Ectodermal cell (in vitro differentiated cells): ENCODE results near the gene ENKUR.

Experiments used
- H3K27ac ChIP-seq: 2 replicates; pipeline ENCODE4 v1.7.0; 2013; ENCODE audit warnings: mild to moderate bottlenecking, low read depth, low read length; ENCODE audit not compliant: insufficient read depth, poor library complexity, severe bottlenecking
- H3K27me3 ChIP-seq: 2 replicates; pipeline ENCODE4 v1.7.0; 2013; ENCODE audit warnings: mild to moderate bottlenecking, low read length; ENCODE audit not compliant: insufficient read depth, control insufficient read depth, poor library complexity, severe bottlenecking
- H3K36me3 ChIP-seq: one replicate; pipeline ENCODE4 v1.7.0; 2013; ENCODE audit warnings: low read length; ENCODE audit not compliant: control insufficient read depth, insufficient read depth
- H3K4me1 ChIP-seq: one replicate; pipeline ENCODE4 v1.7.0; 2013; ENCODE audit warnings: low read length; ENCODE audit not compliant: control insufficient read depth, insufficient read depth
- H3K4me3 ChIP-seq: 2 replicates; pipeline ENCODE4 v1.7.0; 2013; ENCODE audit warnings: low read depth, low read length, control low read depth; ENCODE audit not compliant: insufficient read depth
- H3K9me3 ChIP-seq: 2 replicates; pipeline ENCODE4 v1.7.0; 2013; ENCODE audit warnings: mild to moderate bottlenecking, low read length, moderate library complexity; ENCODE audit not compliant: control insufficient read depth
- WGBS, 2 experiments: methylation state at CpG; one replicate each; pipeline ENCODE4 v1.1.7; 2013; ENCODE audit warnings: missing lambda C conversion rate in 2 of 2; 5-methylcytosine and 5-hydroxymethylcytosine counted together

Gene ENKUR

DNA sequence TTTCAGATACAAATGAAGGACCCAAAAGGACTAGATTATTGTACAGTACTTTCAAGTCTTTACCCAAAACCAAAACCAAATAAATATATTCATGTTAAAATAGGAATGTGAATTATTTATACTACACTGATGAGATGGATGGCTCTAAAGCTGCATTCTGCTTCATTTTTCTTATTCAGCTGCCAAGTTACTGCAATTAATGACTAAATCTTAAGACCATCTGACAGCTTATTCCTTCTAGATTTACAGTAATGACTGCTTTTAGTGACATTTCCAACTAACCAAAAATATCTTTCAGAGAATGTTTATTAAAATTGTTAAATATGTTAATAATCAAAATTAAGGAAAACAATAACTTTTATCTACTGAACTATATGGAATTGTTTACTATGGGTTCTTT is 20.9 kb downstream of the ENKUR start:
- Histone ChIP-seq H3K27me3 (no peaks in the 10 kb centered on the region), H3K36me3 (no peaks in the 10 kb centered on the region), H3K4me1 (no peaks in the 10 kb centered on the region), H3K4me3 (no peak overlapping the region), H3K9me3 (no peaks in the 10 kb centered on the region), H3K27ac (no peak overlapping the region)

DNA sequence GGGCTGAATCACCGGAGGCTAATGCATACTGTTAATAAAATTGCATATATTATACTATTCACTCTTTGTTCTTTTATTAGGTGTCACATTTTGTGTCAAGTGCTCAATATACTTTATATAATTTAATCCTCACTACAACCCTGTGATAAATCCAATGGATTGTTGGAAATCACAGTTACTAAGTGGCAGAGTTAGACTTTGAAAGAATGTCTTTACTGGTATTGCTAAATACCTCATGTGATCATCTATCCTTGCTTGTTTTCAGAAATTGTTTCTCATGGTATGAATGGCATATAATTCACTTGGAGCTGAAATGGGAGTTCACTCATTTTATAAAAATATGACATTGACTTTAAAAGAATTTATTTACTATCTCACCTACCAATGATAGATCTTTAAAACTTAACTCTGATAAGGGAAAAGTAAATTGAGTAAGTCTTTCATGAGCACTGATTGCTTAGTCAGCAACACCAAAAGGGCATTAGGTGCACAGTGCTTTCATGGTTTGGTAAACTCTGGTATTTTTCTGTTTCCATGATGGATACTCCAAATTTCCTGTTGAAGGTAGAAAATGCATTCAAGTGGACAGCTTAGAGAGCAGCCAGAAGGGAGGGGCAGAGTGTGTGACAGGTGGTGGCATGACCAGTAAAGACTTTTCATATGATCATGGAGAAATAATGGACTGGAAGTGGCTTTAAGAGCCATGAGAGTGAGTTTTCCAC is 22.6 kb downstream of the ENKUR start:
- Histone ChIP-seq H3K36me3 (no peaks in the 10 kb centered on the region), H3K27me3 (no peaks in the 10 kb centered on the region), H3K9me3 (no peaks in the 10 kb centered on the region), H3K4me3 (no peak overlapping the region), H3K4me1 (no peaks in the 10 kb centered on the region), H3K27ac (no peak overlapping the region)
- 100% methylated on average over 1 of the region's 1 CpG; no CpG with 5 or more reads in 1 of the 2 experiments for WGBS, 2 experiments

DNA sequence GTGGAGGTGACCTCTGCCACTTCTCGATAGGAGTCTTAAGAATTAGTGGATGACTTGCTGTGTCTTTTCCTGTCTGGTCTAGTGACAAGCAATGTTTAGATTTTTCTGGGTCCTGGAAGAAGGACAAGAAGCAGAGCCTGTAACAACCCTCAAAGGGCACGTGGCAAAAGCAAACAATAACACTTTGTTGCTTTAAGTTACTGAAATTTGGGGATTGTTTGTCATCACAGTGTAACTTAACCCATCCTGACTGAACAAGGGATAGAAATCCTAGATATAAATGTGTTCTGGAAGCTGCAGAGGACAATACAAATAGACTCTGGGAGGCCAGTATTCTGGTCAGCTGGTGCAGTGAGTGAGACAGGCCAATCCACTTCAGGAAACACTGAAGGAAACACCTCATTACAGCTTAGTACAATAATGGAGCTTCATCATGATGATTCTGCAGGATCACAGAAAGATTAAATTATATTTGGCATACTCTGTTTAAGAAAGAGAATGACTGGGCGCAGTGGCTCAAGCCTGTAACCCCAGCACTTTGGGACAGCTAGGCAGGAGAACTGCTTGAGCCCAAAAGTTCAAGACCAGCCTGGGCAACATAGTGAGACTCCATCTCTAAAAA is 23.3 kb downstream of the ENKUR start:
- Histone ChIP-seq H3K4me3 (no peak overlapping the region), H3K36me3 (no peaks in the 10 kb centered on the region), H3K27me3 (no peaks in the 10 kb centered on the region), H3K9me3 (no peaks in the 10 kb centered on the region), H3K4me1 (no peaks in the 10 kb centered on the region), H3K27ac (no peak overlapping the region)
- whole genome bisulfite sequencing, 2 experiments, result 91 to 96% methylated on average over 3 of the region's 3 CpGs

DNA sequence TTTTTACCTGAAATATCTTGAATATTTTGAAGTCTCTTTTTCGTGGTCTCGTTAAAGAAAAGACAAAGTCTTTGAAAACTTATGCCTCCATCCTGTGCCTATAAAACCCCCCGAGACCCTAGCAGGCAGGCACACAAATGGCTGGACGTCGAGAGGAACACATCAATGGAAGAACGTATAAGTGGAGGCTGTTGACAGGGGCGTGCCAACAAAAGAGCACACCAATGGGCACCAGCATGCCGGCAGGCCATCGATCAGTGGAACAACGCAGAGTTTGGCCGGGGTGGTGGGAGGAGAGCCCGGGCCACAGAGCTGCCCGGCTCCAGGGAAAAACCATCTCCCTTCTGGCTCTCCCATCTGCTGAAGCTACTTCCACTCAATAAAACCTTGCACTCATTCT is 24.7 kb downstream of the ENKUR start:
- Histone ChIP-seq H3K4me1 (no peaks in the 10 kb centered on the region), H3K9me3 (no peaks in the 10 kb centered on the region), H3K27ac (no peak overlapping the region), H3K36me3 (no peaks in the 10 kb centered on the region), H3K27me3 (no peaks in the 10 kb centered on the region), H3K4me3 (no peak overlapping the region)
- 91 to 94% methylated on average over 13 of the region's 13 CpGs for WGBS, 2 experiments

DNA sequence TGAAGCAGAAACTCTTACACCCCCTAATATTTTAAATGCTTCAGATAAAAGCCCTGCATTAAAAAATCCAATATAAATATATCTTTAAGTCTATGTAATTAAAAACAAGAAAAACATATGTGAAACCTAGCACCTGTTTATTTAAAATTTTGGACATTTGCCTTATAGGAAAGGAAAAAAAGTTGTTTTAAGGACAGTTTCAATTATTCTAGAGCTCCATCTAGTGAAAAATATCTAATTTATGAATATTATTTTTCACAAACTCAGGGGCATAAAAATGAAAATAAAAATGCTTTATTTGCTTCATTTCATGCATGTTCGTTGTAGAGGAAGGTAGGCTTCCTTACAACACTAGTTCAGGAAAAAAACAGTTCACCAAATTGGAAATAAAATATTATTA is 26.1 kb downstream of the ENKUR start:
- no peak overlapping the region for H3K27ac ChIP-seq
- H3K36me3 ChIP-seq, result no peaks in the 10 kb centered on the region
- no peaks in the 10 kb centered on the region for H3K9me3 ChIP-seq
- H3K4me3 ChIP-seq, result no peak overlapping the region
- WGBS, 2 experiments, result 100% methylated on average over 1 of the region's 1 CpG; no CpG with 5 or more reads in 1 of the 2 experiments
- no peaks in the 10 kb centered on the region for H3K27me3 ChIP-seq
- H3K4me1 ChIP-seq, result no peaks in the 10 kb centered on the region

DNA sequence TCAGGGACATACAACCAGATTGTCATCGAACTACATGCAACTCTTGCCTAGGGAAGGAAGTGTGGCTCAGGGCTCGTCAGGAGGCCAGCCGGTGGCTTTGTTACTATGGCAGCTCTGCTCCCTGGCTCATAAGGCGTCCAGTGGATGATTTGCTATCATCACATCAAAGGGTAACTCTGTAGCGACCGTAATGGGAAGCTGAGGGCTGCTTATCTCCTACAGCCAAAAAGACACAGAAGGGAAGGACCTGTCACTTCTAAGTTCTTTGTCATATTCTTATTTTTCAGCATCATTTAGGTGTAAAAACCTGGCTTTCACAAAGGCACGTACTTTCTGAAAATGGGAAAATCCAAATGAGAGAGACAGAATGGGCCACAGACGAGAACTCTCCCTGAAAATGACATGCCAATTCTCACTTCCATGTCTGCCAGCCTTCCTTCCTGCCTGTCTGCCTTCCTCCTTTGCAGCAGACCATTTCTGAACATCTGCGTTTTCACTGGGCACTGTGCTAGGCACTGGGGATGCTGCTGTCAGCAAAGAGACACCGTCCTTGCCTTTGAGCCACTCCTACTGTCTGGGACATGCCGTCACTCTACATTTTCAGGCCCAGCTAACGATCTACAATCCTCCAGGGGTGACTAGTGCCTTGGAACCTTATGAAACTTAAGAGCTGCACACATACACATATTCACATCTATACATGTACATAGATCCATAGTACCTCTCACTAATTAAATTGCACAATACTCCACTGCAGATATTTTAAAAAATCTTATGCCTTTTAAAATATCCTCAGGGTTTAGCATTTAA is 26.9 kb downstream of the ENKUR start:
- Histone ChIP-seq H3K9me3 (no peaks in the 10 kb centered on the region), H3K4me3 (no peak overlapping the region), H3K36me3 (no peaks in the 10 kb centered on the region), H3K4me1 (no peaks in the 10 kb centered on the region), H3K27me3 (no peaks in the 10 kb centered on the region), H3K27ac (no peak overlapping the region)
- 87% methylated on average over 12 of the region's 12 CpGs for WGBS, 2 experiments

DNA sequence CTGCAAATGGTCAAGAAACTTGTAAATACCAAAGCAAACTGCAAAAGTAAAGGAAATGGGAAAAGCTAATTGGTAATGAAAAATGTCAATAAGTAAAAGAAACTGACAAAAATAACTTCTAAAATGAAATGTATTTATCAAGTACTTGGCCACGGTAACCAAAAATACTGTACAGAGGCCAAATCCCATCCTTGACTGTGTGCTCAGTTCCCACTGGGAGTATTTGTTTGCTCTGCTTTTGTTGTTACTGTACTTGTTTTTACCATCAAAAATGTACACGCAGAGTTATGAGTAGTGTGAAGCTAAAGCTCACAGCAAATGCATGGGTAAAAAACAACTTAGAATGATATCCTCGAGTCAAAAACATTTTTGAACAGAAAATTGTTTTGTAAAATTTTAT is 31.1 kb downstream of the ENKUR start:
- H3K9me3 ChIP-seq, result no peaks in the 10 kb centered on the region
- H3K4me3 ChIP-seq, result no peak overlapping the region
- H3K4me1 ChIP-seq, result no peaks in the 10 kb centered on the region
- no peaks in the 10 kb centered on the region for H3K36me3 ChIP-seq
- no peaks in the 10 kb centered on the region for H3K27me3 ChIP-seq
- 67 to 100% methylated on average over 1 to 3 of the region's 3 CpGs for WGBS, 2 experiments
- H3K27ac ChIP-seq, result no peak overlapping the region

DNA sequence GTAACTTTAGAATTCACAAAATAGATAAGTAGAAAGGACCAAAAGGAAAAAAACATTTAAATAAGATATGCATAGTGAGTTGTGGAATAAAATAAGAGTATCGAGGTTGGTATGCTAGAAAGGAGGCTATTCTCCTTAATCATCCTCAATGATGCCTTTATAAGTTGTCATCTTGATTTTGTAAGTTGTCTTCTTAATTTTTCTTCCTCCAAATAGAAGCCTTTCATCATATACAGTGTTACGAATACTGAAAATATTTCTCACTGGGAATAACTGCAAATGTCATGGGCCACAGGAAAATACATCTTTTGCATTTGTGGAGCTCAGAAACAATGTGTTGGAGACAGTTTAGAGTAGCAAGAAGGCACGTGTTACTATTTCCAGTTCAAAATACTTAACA is 32.0 kb downstream of the ENKUR start:
- H3K4me1 ChIP-seq, result no peaks in the 10 kb centered on the region
- no peaks in the 10 kb centered on the region for H3K9me3 ChIP-seq
- 93% methylated on average over 3 of the region's 3 CpGs; no CpG with 5 or more reads in 1 of the 2 experiments for WGBS, 2 experiments
- H3K4me3 ChIP-seq, result no peak overlapping the region
- H3K36me3 ChIP-seq, result no peaks in the 10 kb centered on the region
- H3K27ac ChIP-seq, result no peak overlapping the region
- no peaks in the 10 kb centered on the region for H3K27me3 ChIP-seq

DNA sequence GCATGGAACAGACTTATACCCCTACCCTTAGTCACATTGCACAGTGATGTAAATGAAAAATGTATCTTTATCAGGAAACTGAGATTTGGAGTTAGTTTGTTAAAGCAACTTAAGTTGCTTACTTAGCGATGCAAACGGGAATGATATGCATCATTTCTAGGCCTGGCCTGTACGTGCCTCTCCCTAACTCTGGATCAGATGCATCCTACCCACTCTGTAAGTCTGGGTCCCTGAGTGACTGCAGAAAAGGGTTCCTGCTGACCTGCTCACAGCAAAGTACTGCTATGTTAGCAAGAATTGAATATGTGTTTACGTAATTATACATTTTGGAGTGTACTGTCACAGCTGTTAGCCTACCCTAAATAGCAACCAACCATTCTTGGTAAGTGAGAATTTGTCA is 32.8 kb downstream of the ENKUR start:
- Histone ChIP-seq H3K36me3 (no peaks in the 10 kb centered on the region), H3K4me3 (no peak overlapping the region), H3K27me3 (no peaks in the 10 kb centered on the region), H3K4me1 (no peaks in the 10 kb centered on the region), H3K27ac (no peak overlapping the region), H3K9me3 (no peaks in the 10 kb centered on the region)
- WGBS, 2 experiments, result 92 to 95% methylated on average over 3 of the region's 4 CpGs
